Measurements from ENCODE around the gene PIP5K1B. TPM values are rescaled to one million over a fixed set of nuclear protein-coding genes. Genes with fewer than 3 reads are reported as not detected.

Gene PIP5K1B
- total RNA-seq, 1 experiment from 2014 or later, result not detected

GRCh38 chr9:68804911-68805889 lies 100.2 kb downstream of the PIP5K1B start:
- POLR2A ChIA-PET, result no interaction called here
- CTCF ChIA-PET, result no interaction called here
- no peaks in the 10 kb centered on the region; the same call in 1 of the 2 replicates for H3K27me3 ChIP-seq (ENCODE audit: control insufficient read depth, insufficient read depth, low read length)
- H3K4me1 ChIP-seq (ENCODE audit: control insufficient read depth, insufficient read depth, low read length), result no peaks in the 10 kb centered on the region
- H3K27ac ChIP-seq (ENCODE audit: low read length), result no peak overlapping the region
- intact Hi-C loops (cut with micrococcal nuclease; ENCODE audit: unreplicated experiment) (no loop called here), in situ Hi-C loops (cut with HindIII; ENCODE audit: low pct_unique_long_range_greater_than_20kb, low sequenced_read_pairs) (no loop called here)
- no peak overlapping the region for H3K4me3 ChIP-seq (ENCODE audit: low read depth in 2 of 2, low read length in 2 of 2)
- H3K9me3 ChIP-seq (ENCODE audit: control insufficient read depth, insufficient read depth, low read depth, low read length), result no peaks in the 10 kb centered on the region
- ATAC-seq (no peak), DNase-seq (ENCODE audit: low read depth, low spot score) (no peak)
- BruUV-seq (replicated peaks), result no TSS peak
- no peak for TF ChIP-seq CTCF (IDR thresholded peaks at IDR 0.05)
- no peak for TF ChIP-seq SIN3A (IDR thresholded peaks at IDR 0.05; ENCODE audit: borderline replicate concordance, insufficient read depth, low read depth, low read length)
- TF ChIP-seq REST (IDR thresholded peaks at IDR 0.05; ENCODE audit: insufficient read depth in 1 of 2, low read depth in 2 of 2, low read length in 1 of 2), result no peak
- TF ChIP-seq TCF7L2 (IDR thresholded peaks at IDR 0.05; ENCODE audit: low read depth, low read length), result no peak
- no peak for TF ChIP-seq POLR2AphosphoS5 (IDR thresholded peaks at IDR 0.05; ENCODE audit: low read depth, low read length)
- no peaks in the 10 kb centered on the region for H3K36me3 ChIP-seq (ENCODE audit: control insufficient read depth, insufficient read depth, low read length)

- Histone ChIP-seq H3K27me3 (ENCODE audit: control insufficient read depth, insufficient read depth, low read length) (no peaks in the 10 kb centered on the region; the same call in 1 of the 2 replicates), H3K9me3 (ENCODE audit: control insufficient read depth, insufficient read depth, low read depth, low read length) (no peaks in the 10 kb centered on the region), H3K36me3 (ENCODE audit: control insufficient read depth, insufficient read depth, low read length) (no peaks in the 10 kb centered on the region), H3K27ac (ENCODE audit: low read length) (no peak overlapping the region), H3K4me3 (ENCODE audit: low read depth in 2 of 2, low read length in 2 of 2) (no peak overlapping the region), H3K4me1 (ENCODE audit: control insufficient read depth, insufficient read depth, low read length) (no peaks in the 10 kb centered on the region)
- TF ChIP-seq POLR2AphosphoS5 (IDR thresholded peaks at IDR 0.05; ENCODE audit: low read depth, low read length) (no peak), SIN3A (IDR thresholded peaks at IDR 0.05; ENCODE audit: borderline replicate concordance, insufficient read depth, low read depth, low read length) (no peak), REST (IDR thresholded peaks at IDR 0.05; ENCODE audit: insufficient read depth in 1 of 2, low read depth in 2 of 2, low read length in 1 of 2) (no peak), CTCF (IDR thresholded peaks at IDR 0.05) (no peak), TCF7L2 (IDR thresholded peaks at IDR 0.05; ENCODE audit: low read depth, low read length) (no peak)
- ATAC-seq (no peak), DNase-seq (ENCODE audit: low read depth, low spot score) (no peak)
- in situ Hi-C loops (cut with HindIII; ENCODE audit: low pct_unique_long_range_greater_than_20kb, low sequenced_read_pairs) (no loop called here), intact Hi-C loops (cut with micrococcal nuclease; ENCODE audit: unreplicated experiment) (no loop called here)
- POLR2A ChIA-PET, result no interaction called here
- CTCF ChIA-PET, result no interaction called here
- BruUV-seq (replicated peaks), result no TSS peak
Measured at GRCh38 chr9:68805890-68806517, 101.0 kb downstream of the PIP5K1B start.
